Measurements from ENCODE around the gene ACAP3.

Gene ACAP3

GRCh38 chr1:1245178-1245816, 62.4 kb downstream of the ACAP3 start:
- ATAC-seq, result no peak

GRCh38 chr1:1244192-1244811, 63.4 kb downstream of the ACAP3 start:
- no peak for ATAC-seq
- TF ChIP-seq ZNF8 (CRISPR knock-in tag; IDR thresholded peaks at IDR 0.05), result no peak
- no peak for TF ChIP-seq ZFP30 (CRISPR knock-in tag; IDR thresholded peaks at IDR 0.05)
- TF ChIP-seq BACH2 (CRISPR knock-in tag; IDR thresholded peaks at IDR 0.05; ENCODE audit: borderline replicate concordance), result no peak
- no peak for TF ChIP-seq OSR1 (CRISPR knock-in tag; IDR thresholded peaks at IDR 0.05)
- TF ChIP-seq TOX (CRISPR knock-in tag; IDR thresholded peaks at IDR 0.05; ENCODE audit: borderline replicate concordance), result no peak
- TF ChIP-seq ARNTL (CRISPR knock-in tag; IDR thresholded peaks at IDR 0.05; ENCODE audit: borderline replicate concordance, low read depth), result no peak
- no peak for TF ChIP-seq ZNF70 (CRISPR knock-in tag; IDR thresholded peaks at IDR 0.05)
- TF ChIP-seq ZFP3 (CRISPR knock-in tag; IDR thresholded peaks at IDR 0.05), result no peak
- TF ChIP-seq TCF4 (CRISPR knock-in tag; IDR thresholded peaks at IDR 0.05; ENCODE audit: borderline replicate concordance), result no peak

More at GRCh38 chr1:1245178-1245816, 62.4 kb downstream of the ACAP3 start:
- TF ChIP-seq OSR1 (CRISPR knock-in tag; IDR thresholded peaks at IDR 0.05) (no peak), CSDC2 (CRISPR knock-in tag; IDR thresholded peaks at IDR 0.05) (no peak), CSRNP3 (CRISPR knock-in tag; IDR thresholded peaks at IDR 0.05) (no peak), ZNF8 (CRISPR knock-in tag; IDR thresholded peaks at IDR 0.05) (no peak), ZFP30 (CRISPR knock-in tag; IDR thresholded peaks at IDR 0.05) (no peak), CREB5 (CRISPR knock-in tag; IDR thresholded peaks at IDR 0.05; ENCODE audit: low read depth) (no peak), ZC3H10 (CRISPR knock-in tag; IDR thresholded peaks at IDR 0.05) (no peak), GLIS3 (CRISPR knock-in tag; IDR thresholded peaks at IDR 0.05) (no peak), ESRRG (CRISPR knock-in tag; IDR thresholded peaks at IDR 0.05) (no peak), TCF4 (CRISPR knock-in tag; IDR thresholded peaks at IDR 0.05; ENCODE audit: borderline replicate concordance) (no peak), ZNF565 (CRISPR knock-in tag; conservative IDR thresholded peaks at IDR 0.05; ENCODE audit: low read depth) (no peak), RARB (CRISPR knock-in tag; IDR thresholded peaks at IDR 0.05) (no peak), BACH2 (CRISPR knock-in tag; IDR thresholded peaks at IDR 0.05; ENCODE audit: borderline replicate concordance) (no peak), TSHZ2 (CRISPR knock-in tag; IDR thresholded peaks at IDR 0.05) (no peak), TOX (CRISPR knock-in tag; IDR thresholded peaks at IDR 0.05; ENCODE audit: borderline replicate concordance) (no peak), ISL1 (CRISPR knock-in tag; IDR thresholded peaks at IDR 0.05) (no peak), POU6F1 (CRISPR knock-in tag; IDR thresholded peaks at IDR 0.05; ENCODE audit: borderline replicate concordance, low read depth) (no peak), ARNTL (CRISPR knock-in tag; IDR thresholded peaks at IDR 0.05; ENCODE audit: borderline replicate concordance, low read depth) (no peak), PPARA (CRISPR knock-in tag; IDR thresholded peaks at IDR 0.05; ENCODE audit: borderline replicate concordance) (no peak)

- TF ChIP-seq PATZ1 (CRISPR knock-in tag; IDR thresholded peaks at IDR 0.05; ENCODE audit: borderline replicate concordance), result no peak
- no peak for TF ChIP-seq GLIS3 (CRISPR knock-in tag; IDR thresholded peaks at IDR 0.05)
- no peak for TF ChIP-seq ZNF8 (CRISPR knock-in tag; IDR thresholded peaks at IDR 0.05)
- no peak for TF ChIP-seq CSRNP3 (CRISPR knock-in tag; IDR thresholded peaks at IDR 0.05)
- TF ChIP-seq POU6F1 (CRISPR knock-in tag; IDR thresholded peaks at IDR 0.05; ENCODE audit: borderline replicate concordance, low read depth), result no peak
- TF ChIP-seq ARNTL (CRISPR knock-in tag; IDR thresholded peaks at IDR 0.05; ENCODE audit: borderline replicate concordance, low read depth), result no peak
- TF ChIP-seq OSR1 (CRISPR knock-in tag; IDR thresholded peaks at IDR 0.05), result no peak
- TF ChIP-seq CSDC2 (CRISPR knock-in tag; IDR thresholded peaks at IDR 0.05), result no peak
- no peak for TF ChIP-seq SNAI2 (CRISPR knock-in tag; IDR thresholded peaks at IDR 0.05)
- no peak for ATAC-seq
Measured at GRCh38 chr1:1243807-1244191, 63.9 kb downstream of the ACAP3 start.
